A673 (cell line): ENCODE data around the gene SYNGR1.

Experiments used
- EZH2 ChIP-seq: fragments of 200-600 bp; sonication (generic); IDR thresholded peaks from 2 replicates; pipeline ENCODE4 v1.6.1; 2017; ENCODE audit warnings: borderline replicate concordance, low read depth, mild to moderate bottlenecking, mixed read lengths, antibody characterized with exemption, low read length; ENCODE audit not compliant: poor library complexity, severe bottlenecking
- TF ChIP-seq, protein P1 (sequence below): fragments of 300-800, 200-600 bp; sonication (generic); conservative IDR thresholded peaks from 2 replicates; pipeline ENCODE4 v1.5.1; 2017; ENCODE audit warnings: low read depth, mild to moderate bottlenecking, antibody characterized with exemption, low read length, moderate library complexity, mixed read lengths

DNA sequence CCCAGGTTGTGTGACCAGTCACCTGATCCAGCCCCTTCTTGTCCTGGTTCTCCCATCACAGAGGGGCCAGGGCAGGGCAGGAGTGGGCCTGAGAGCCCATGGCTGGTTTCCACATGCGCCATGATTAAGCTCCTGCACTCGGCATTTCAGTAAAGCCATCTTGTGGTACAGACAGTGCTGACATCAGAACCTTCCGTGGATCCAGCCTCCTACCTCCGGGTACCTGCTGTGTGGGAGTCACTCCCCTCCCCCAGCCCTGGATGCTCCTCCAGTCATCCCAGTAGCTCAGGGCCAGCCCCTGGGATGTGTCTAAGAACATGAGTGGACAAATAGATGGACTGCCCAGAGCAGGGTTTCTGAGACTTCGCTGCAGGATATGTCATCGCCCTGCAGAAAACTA lies 84.9 kb downstream of the SYNGR1 start:
- no peak for TF ChIP-seq EZH2
- TF ChIP-seq, protein P1, sequence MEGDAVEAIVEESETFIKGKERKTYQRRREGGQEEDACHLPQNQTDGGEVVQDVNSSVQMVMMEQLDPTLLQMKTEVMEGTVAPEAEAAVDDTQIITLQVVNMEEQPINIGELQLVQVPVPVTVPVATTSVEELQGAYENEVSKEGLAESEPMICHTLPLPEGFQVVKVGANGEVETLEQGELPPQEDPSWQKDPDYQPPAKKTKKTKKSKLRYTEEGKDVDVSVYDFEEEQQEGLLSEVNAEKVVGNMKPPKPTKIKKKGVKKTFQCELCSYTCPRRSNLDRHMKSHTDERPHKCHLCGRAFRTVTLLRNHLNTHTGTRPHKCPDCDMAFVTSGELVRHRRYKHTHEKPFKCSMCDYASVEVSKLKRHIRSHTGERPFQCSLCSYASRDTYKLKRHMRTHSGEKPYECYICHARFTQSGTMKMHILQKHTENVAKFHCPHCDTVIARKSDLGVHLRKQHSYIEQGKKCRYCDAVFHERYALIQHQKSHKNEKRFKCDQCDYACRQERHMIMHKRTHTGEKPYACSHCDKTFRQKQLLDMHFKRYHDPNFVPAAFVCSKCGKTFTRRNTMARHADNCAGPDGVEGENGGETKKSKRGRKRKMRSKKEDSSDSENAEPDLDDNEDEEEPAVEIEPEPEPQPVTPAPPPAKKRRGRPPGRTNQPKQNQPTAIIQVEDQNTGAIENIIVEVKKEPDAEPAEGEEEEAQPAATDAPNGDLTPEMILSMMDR = no peak
